Neuronal stem cell (in vitro differentiated cells): ENCODE measurements around the gene MCF2L2.
"Not testable (repeated sequence)": the region's sequence is repeated elsewhere in the genome, so short reads cannot be mapped to it uniquely, and the experiment has no call there.

Experiments used
- DNase-seq: peaks from one replicate; pipeline ENCODE4 v3.0.0-alpha.2; 2013; ENCODE audit warnings: low spot score
- H2AFZ ChIP-seq: one replicate; pipeline ENCODE4 v1.6.1; 2013; ENCODE audit warnings: mild to moderate bottlenecking, low read length, inconsistent platforms
- H2AK5ac ChIP-seq: 2 replicates; pipeline ENCODE4 v1.6.1; 2013; ENCODE audit warnings: low read depth, mild to moderate bottlenecking, inconsistent platforms, low read length, moderate library complexity, mixed read lengths
- H2BK120ac ChIP-seq: 2 replicates; pipeline ENCODE4 v1.6.1; 2013; ENCODE audit warnings: low read depth, mild to moderate bottlenecking, inconsistent platforms, low read length, moderate library complexity, mixed read lengths
- H2BK12ac ChIP-seq: one replicate; pipeline ENCODE4 v1.6.1; 2013; ENCODE audit warnings: low read length, inconsistent platforms
- H2BK15ac ChIP-seq: 2 replicates; pipeline ENCODE4 v1.6.1; 2013; ENCODE audit warnings: mild to moderate bottlenecking, low read length, inconsistent platforms, mixed read lengths
- H2BK5ac ChIP-seq: one replicate; pipeline ENCODE4 v1.6.1; 2013; ENCODE audit warnings: inconsistent platforms, mild to moderate bottlenecking, low read length, moderate library complexity
- H3K14ac ChIP-seq: one replicate; pipeline ENCODE4 v1.6.1; 2013; ENCODE audit warnings: low read length, inconsistent platforms
- H3K18ac ChIP-seq: 2 replicates; pipeline ENCODE4 v1.6.1; 2013; ENCODE audit warnings: low read length, inconsistent platforms
- H3K23ac ChIP-seq: 2 replicates; pipeline ENCODE4 v1.6.1; 2013; ENCODE audit warnings: low read depth, mild to moderate bottlenecking, mixed read lengths, low read length, inconsistent platforms; ENCODE audit not compliant: poor library complexity
- H3K27ac ChIP-seq: replicated peaks from 3 replicates; pipeline ENCODE4 v1.5.1; 2013; ENCODE audit warnings: low read length, inconsistent platforms
- H3K27me3 ChIP-seq, 3 experiments: 2 replicates each; pipeline ENCODE4 v1.6.1; 2013; ENCODE audit warnings: low read length in 3 of 3, mild to moderate bottlenecking in 2 of 3, inconsistent platforms in 1 of 3, low read depth in 1 of 3, mixed read lengths in 1 of 3, moderate library complexity in 1 of 3; ENCODE audit not compliant: control insufficient read depth in 3 of 3, insufficient read depth in 3 of 3
- H3K36me3 ChIP-seq, 2 donors: replicated peaks in 1 of 2; 2 replicates each; pipeline ENCODE4 v1.6.1; 2013; ENCODE audit warnings: low read length in 2 of 2; ENCODE audit not compliant: control insufficient read depth in 2 of 2, insufficient read depth in 2 of 2
- H3K4ac ChIP-seq: 2 replicates; pipeline ENCODE4 v1.6.1; 2013; ENCODE audit warnings: inconsistent platforms, mild to moderate bottlenecking, low read length, moderate library complexity
- H3K4me1 ChIP-seq, 2 donors: 1 replicate in 1 of 2; 2 replicates in 1 of 2; pipeline ENCODE4 v1.6.1; 2013; ENCODE audit warnings: low read length in 2 of 2, low read depth in 1 of 2; ENCODE audit not compliant: control insufficient read depth in 2 of 2, insufficient read depth in 1 of 2
- H3K4me2 ChIP-seq: one replicate; pipeline ENCODE4 v1.6.1; 2013; ENCODE audit warnings: mild to moderate bottlenecking, low read length, inconsistent platforms; ENCODE audit not compliant: insufficient read depth, poor library complexity, severe bottlenecking
- H3K4me3 ChIP-seq, 2 donors: 2 replicates each; pipeline ENCODE4 v1.5.1; 2013; ENCODE audit warnings: low read length in 2 of 2, mild to moderate bottlenecking in 2 of 2, inconsistent platforms in 1 of 2, moderate library complexity in 1 of 2
- H3K79me1 ChIP-seq: one replicate; pipeline ENCODE4 v1.6.1; 2013; ENCODE audit warnings: low read depth, mild to moderate bottlenecking, inconsistent platforms, low read length, moderate library complexity
- H3K9ac ChIP-seq: one replicate; pipeline ENCODE4 v1.6.1; 2013; ENCODE audit warnings: mild to moderate bottlenecking, low read depth, low read length, inconsistent platforms; ENCODE audit not compliant: poor library complexity
- H3K9me3 ChIP-seq, 2 donors: replicated peaks in 1 of 2; 2 replicates each; pipeline versions ENCODE3 to v1.6.1; 2013; ENCODE audit warnings: low read length in 2 of 2, mild to moderate bottlenecking in 2 of 2, inconsistent platforms in 1 of 2, low read depth in 1 of 2, mixed read lengths in 1 of 2, moderate library complexity in 1 of 2; ENCODE audit not compliant: control insufficient read depth in 2 of 2, insufficient read depth in 1 of 2
- H4K8ac ChIP-seq: one replicate; pipeline ENCODE4 v1.6.1; 2013; ENCODE audit warnings: low read depth, mild to moderate bottlenecking, inconsistent platforms, low read length, moderate library complexity
- H4K91ac ChIP-seq: one replicate; pipeline ENCODE4 v1.6.1; 2013; ENCODE audit warnings: low read length, low read depth, mild to moderate bottlenecking, inconsistent platforms; ENCODE audit not compliant: poor library complexity
- WGBS, 2 donors: extraction: QIAGEN DNeasy Blood & Tissue Kit; methylation state at CpG; one replicate each; pipeline ENCODE4 v1.1.7; 2013; ENCODE audit warnings: missing lambda C conversion rate in 2 of 2, mixed read lengths in 1 of 2; ENCODE audit not compliant: insufficient read length in 2 of 2, insufficient replicate concordance in 1 of 2; ENCODE audit errors: extremely low coverage in 2 of 2; 5-methylcytosine and 5-hydroxymethylcytosine counted together

Gene MCF2L2

GRCh38 chr3:183466575-183466974, 38.2 kb upstream of the MCF2L2 start:
- no peak overlapping the region for H2BK15ac ChIP-seq
- H3K79me1 ChIP-seq: no peaks in the 10 kb centered on the region
- no peak overlapping the region for H2BK12ac ChIP-seq
- no peak overlapping the region for H3K4ac ChIP-seq
- H3K9ac ChIP-seq: no peak overlapping the region
- H2AFZ ChIP-seq: no peak overlapping the region
- no peak overlapping the region for H4K91ac ChIP-seq
- no peak overlapping the region for H2AK5ac ChIP-seq
- no peak overlapping the region for H2BK5ac ChIP-seq
- H3K4me1 ChIP-seq: no peaks in the 10 kb centered on the region
- DNase-seq: no peak
- no peak overlapping the region for H3K23ac ChIP-seq
- H3K9me3 ChIP-seq: no peaks in the 10 kb centered on the region
- no peak overlapping the region for H4K8ac ChIP-seq
- no peak overlapping the region for H3K4me2 ChIP-seq
- H2BK120ac ChIP-seq: no peak overlapping the region
- no peak overlapping the region for H3K4me3 ChIP-seq
- H3K27me3 ChIP-seq: peaks cover 0 to 6% (median 0%) of the 10 kb centered on the region in 3 experiments
- H3K18ac ChIP-seq: no peak overlapping the region
- H3K27ac ChIP-seq: no peak overlapping the region
- H3K14ac ChIP-seq: no peak overlapping the region
- no CpG with 5 or more reads among the region's 3 CpGs for WGBS, 2 donors
- no peaks in the 10 kb centered on the region for H3K36me3 ChIP-seq

GRCh38 chr3:183465710-183466109, 37.3 kb upstream of the MCF2L2 start:
- not testable (repeated sequence) for H4K91ac ChIP-seq, H3K9me3 ChIP-seq, H4K8ac ChIP-seq, DNase-seq, H2AFZ ChIP-seq, H2BK15ac ChIP-seq, H2AK5ac ChIP-seq, H2BK5ac ChIP-seq, H3K23ac ChIP-seq, H3K79me1 ChIP-seq, H3K4me3 ChIP-seq, H2BK120ac ChIP-seq, H3K36me3 ChIP-seq, H3K18ac ChIP-seq, H3K9ac ChIP-seq, H3K4me1 ChIP-seq, H3K4me2 ChIP-seq, H3K4ac ChIP-seq, H3K14ac ChIP-seq, H3K27me3 ChIP-seq, H2BK12ac ChIP-seq, H3K27ac ChIP-seq
- no CpG with 5 or more reads among the region's 13 CpGs for WGBS, 2 donors

GRCh38 chr3:183464480-183464879, 36.1 kb upstream of the MCF2L2 start:
- no peak overlapping the region for H2BK12ac ChIP-seq
- H2BK15ac ChIP-seq: no peak overlapping the region
- peaks cover 2 to 5% of the 10 kb centered on the region in 2 donors for H3K9me3 ChIP-seq
- H3K18ac ChIP-seq: no peak overlapping the region
- no peaks in the 10 kb centered on the region for H3K36me3 ChIP-seq
- no peak overlapping the region for H2AK5ac ChIP-seq
- no peak overlapping the region for H3K23ac ChIP-seq
- no peak overlapping the region for H4K8ac ChIP-seq
- no peak overlapping the region for H2BK5ac ChIP-seq
- no peaks in the 10 kb centered on the region for H3K79me1 ChIP-seq
- H2BK120ac ChIP-seq: no peak overlapping the region
- no peak overlapping the region for H3K4ac ChIP-seq
- H3K27ac ChIP-seq: no peak overlapping the region
- H3K4me1 ChIP-seq: peaks cover 0 to 8% of the 10 kb centered on the region in 2 donors
- no peak overlapping the region for H3K14ac ChIP-seq
- DNase-seq: no peak
- no peak overlapping the region for H3K4me3 ChIP-seq
- no peak overlapping the region for H3K9ac ChIP-seq
- peaks cover 0 to 6% (median 0%) of the 10 kb centered on the region in 3 experiments for H3K27me3 ChIP-seq
- no peak overlapping the region for H2AFZ ChIP-seq
- WGBS, 2 donors: no CpG with 5 or more reads among the region's 2 CpGs
- no peak overlapping the region for H3K4me2 ChIP-seq
- H4K91ac ChIP-seq: no peak overlapping the region

GRCh38 chr3:183460081-183461055, 31.9 kb upstream of the MCF2L2 start:
- Histone ChIP-seq H3K4ac (no peak overlapping the region), H3K79me1 (no peaks in the 10 kb centered on the region), H3K27ac (no peak overlapping the region), H2AK5ac (no peak overlapping the region), H3K36me3 (peaks cover 2 to 15% of the 10 kb centered on the region in 2 donors), H4K8ac (no peak overlapping the region), H2AFZ (peak overlapping the region; percentile 68), H3K9me3 (peaks cover 5 to 7% of the 10 kb centered on the region in 2 donors), H2BK5ac (no peak overlapping the region), H3K18ac (no peak overlapping the region), H2BK12ac (no peak overlapping the region), H3K4me3 (no peak overlapping the region), H4K91ac (no peak overlapping the region), H3K4me2 (no peak overlapping the region), H3K9ac (no peak overlapping the region), H2BK15ac (no peak overlapping the region), H3K27me3 (no peaks in the 10 kb centered on the region), H3K23ac (no peak overlapping the region), H2BK120ac (no peak overlapping the region), H3K4me1 (peaks cover 0 to 8% of the 10 kb centered on the region in 2 donors), H3K14ac (no peak overlapping the region)
- no CpG with 5 or more reads among the region's 7 CpGs for WGBS, 2 donors
- DNase-seq: no peak
